HEK293 (cell line): ENCODE results near the gene PTRHD1.

Experiments
- CTCF ChIA-PET: fragments of 350-600 bp; formaldehyde crosslinking; extraction: SDS; loops from one replicate; lab custom pipeline; 2021; ENCODE audit warnings: antibody characterized with exemption; lab: Yijun Ruan, JAX
- POLR2A ChIA-PET: fragments of 300-600 bp; formaldehyde crosslinking; extraction: SDS; loops from one replicate; lab custom pipeline; 2020; ENCODE audit warnings: antibody characterized with exemption, inconsistent platforms; lab: Yijun Ruan, JAX
- H3K27ac ChIP-seq: fragments of 200-500 bp; sonication (Bioruptor generic); 2 replicates; pipeline ENCODE4 v1.5.1; 2014; ENCODE audit warnings: low read depth, low read length, control low read depth, inconsistent platforms; ENCODE audit errors: extremely low read depth
- H3K36me3 ChIP-seq, 2 experiments: fragments of 200-500 bp in 1 of 2; sonication (Bioruptor generic) in 1 of 2; 1 replicate in 1 of 2; 2 replicates in 1 of 2; pipeline ENCODE4 v1.5.1; 2014 to 2017; ENCODE audit warnings: inconsistent platforms in 2 of 2, low read length in 2 of 2; ENCODE audit not compliant: control insufficient read depth in 2 of 2, insufficient read depth in 1 of 2
- H3K4me1 ChIP-seq: fragments of 200-500 bp; sonication (Bioruptor generic); 2 replicates; pipeline ENCODE4 v1.5.1; 2014; ENCODE audit warnings: mild to moderate bottlenecking, low read length, inconsistent platforms; ENCODE audit not compliant: control insufficient read depth, insufficient read depth
- H3K4me3 ChIP-seq: 2 replicates; pipeline ENCODE4 v1.5.1; 2011; ENCODE audit warnings: low read depth, mild to moderate bottlenecking, control low read depth, low read length, moderate library complexity
- H3K9me3 ChIP-seq: fragments of 200-500 bp; sonication (Bioruptor generic); 2 replicates; pipeline ENCODE4 v1.5.1; 2014; ENCODE audit warnings: low read depth, low read length, inconsistent platforms; ENCODE audit not compliant: control insufficient read depth, insufficient read depth
- GLIS1 ChIP-seq: fragments of 450-650 bp; formaldehyde crosslinking; IDR thresholded peaks from 2 replicates; pipeline ENCODE4 v1.5.1; 2016; ENCODE audit warnings: missing biosample characterization, missing genetic modification characterization
- HIC1 ChIP-seq: fragments of 450-650 bp; formaldehyde crosslinking; IDR thresholded peaks from 2 replicates; pipeline ENCODE4 v1.5.1; 2016; ENCODE audit warnings: missing biosample characterization, missing genetic modification characterization
- IKZF3 ChIP-seq: fragments of 450-650 bp; IDR thresholded peaks from 2 replicates; pipeline ENCODE4 v1.5.0; 2018; ENCODE audit warnings: missing biosample characterization, mild to moderate bottlenecking, missing genetic modification characterization, moderate library complexity
- MZF1 ChIP-seq: fragments of 450-650 bp; formaldehyde crosslinking; IDR thresholded peaks from 2 replicates; pipeline ENCODE4 v1.5.1; 2017; ENCODE audit warnings: missing biosample characterization, missing genetic modification characterization, borderline replicate concordance
- PRDM10 ChIP-seq: fragments of 450-650 bp; formaldehyde crosslinking; IDR thresholded peaks from 2 replicates; pipeline ENCODE4 v1.5.1; 2016; ENCODE audit warnings: missing biosample characterization, missing genetic modification characterization
- ZBTB17 ChIP-seq: fragments of 450-650 bp; formaldehyde crosslinking; IDR thresholded peaks from 2 replicates; pipeline ENCODE4 v1.5.1; 2016; ENCODE audit warnings: missing biosample characterization, missing genetic modification characterization
- ZBTB20 ChIP-seq: fragments of 450-650 bp; formaldehyde crosslinking; IDR thresholded peaks from 2 replicates; pipeline ENCODE4 v1.5.1; 2016; ENCODE audit warnings: missing biosample characterization, missing genetic modification characterization
- ZBTB26 ChIP-seq: fragments of 450-650 bp; formaldehyde crosslinking; optimal IDR thresholded peaks from 2 replicates; pipeline ENCODE3; 2016; ENCODE audit warnings: missing biosample characterization, mild to moderate bottlenecking, missing genetic modification characterization
- ZNF2 ChIP-seq: fragments of 450-650 bp; formaldehyde crosslinking; IDR thresholded peaks from 2 replicates; pipeline ENCODE4 v1.5.1; 2016; ENCODE audit warnings: missing biosample characterization, missing genetic modification characterization
- ZNF248 ChIP-seq: fragments of 450-650 bp; formaldehyde crosslinking; IDR thresholded peaks from 2 replicates; pipeline ENCODE4 v1.5.1; 2017; ENCODE audit warnings: missing biosample characterization, missing genetic modification characterization
- ZNF473 ChIP-seq: fragments of 450-650 bp; formaldehyde crosslinking; IDR thresholded peaks from 2 replicates; pipeline ENCODE4 v1.5.1; 2017; ENCODE audit warnings: missing biosample characterization, missing genetic modification characterization
- ZNF549 ChIP-seq: fragments of 450-650 bp; IDR thresholded peaks from 2 replicates; pipeline ENCODE4 v1.5.1; 2018; ENCODE audit warnings: missing biosample characterization, missing genetic modification characterization, mild to moderate bottlenecking, inconsistent platforms, moderate library complexity
- ZNF654 ChIP-seq: fragments of 450-650 bp; formaldehyde crosslinking; IDR thresholded peaks from 2 replicates; pipeline ENCODE4 v1.5.1; 2016; ENCODE audit warnings: low read depth, missing biosample characterization, missing genetic modification characterization
- ZNF660 ChIP-seq: fragments of 450-650 bp; IDR thresholded peaks from 2 replicates; pipeline ENCODE4 v1.5.1; 2018; ENCODE audit warnings: missing biosample characterization, mild to moderate bottlenecking, missing genetic modification characterization
- TF ChIP-seq, protein P1 (sequence below): fragments of 450-650 bp; formaldehyde crosslinking; IDR thresholded peaks from 2 replicates; pipeline ENCODE4 v1.5.1; 2016; ENCODE audit warnings: missing biosample characterization, missing genetic modification characterization

Gene PTRHD1

DNA sequence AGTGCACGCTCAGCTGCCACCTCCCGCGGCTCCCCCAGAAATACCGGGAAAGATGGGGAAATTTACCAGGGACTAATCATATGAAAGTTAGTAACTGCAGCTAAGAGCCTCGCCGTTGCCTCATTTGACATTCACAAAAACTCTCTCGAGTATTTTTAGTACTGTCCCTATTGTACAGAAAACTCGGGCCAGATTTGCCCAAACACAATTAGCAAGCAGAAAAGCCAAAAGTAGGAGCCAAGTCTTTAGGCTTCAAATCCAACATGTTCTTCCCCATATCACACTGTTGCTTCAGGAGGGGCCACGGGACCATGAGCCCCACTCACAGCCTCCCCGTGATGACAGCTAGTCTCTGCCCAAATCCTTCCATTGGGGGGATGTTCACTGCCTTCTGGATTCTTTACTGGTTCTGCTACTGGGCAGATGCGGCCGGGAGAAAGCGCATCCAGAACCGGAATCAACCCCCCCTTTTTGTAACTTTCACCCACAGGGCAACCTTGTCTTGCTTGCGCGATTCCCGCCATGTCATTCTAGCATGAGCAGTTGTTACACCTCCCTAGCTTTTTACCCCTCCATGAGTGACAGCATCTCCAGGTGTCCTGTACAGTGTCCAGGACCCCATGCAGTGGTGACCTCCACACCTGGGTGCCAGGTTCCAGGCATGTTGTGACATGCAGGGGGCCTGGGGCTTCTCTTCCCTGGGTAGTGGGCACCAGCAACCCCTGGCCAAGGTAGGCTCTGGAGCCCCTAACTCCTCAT lies 35.2 kb upstream of the PTRHD1 start:
- CTCF ChIA-PET = interaction anchor here (0.6 to 3.6 kb wide), 29 partner anchors 10 to 814 kb away, joined by 3 to 38 read pairs (median 3); no protein-coding TSS in a partner anchor
- no peaks in the 10 kb centered on the region for H3K9me3 ChIP-seq
- no peak overlapping the region for H3K27ac ChIP-seq
- H3K4me1 ChIP-seq = no peaks in the 10 kb centered on the region
- H3K36me3 ChIP-seq = peaks cover 4 to 59% of the 10 kb centered on the region in 2 experiments; a peak in 2 of 3 replicates
- H3K4me3 ChIP-seq = no peak overlapping the region
- TF ChIP-seq GLIS1 (tag by site-specific recombination) = peak; percentile 5; the same call in 1 of the 2 replicates
- no peak for TF ChIP-seq ZBTB26 (tag by site-specific recombination)
- TF ChIP-seq, all 188 proteins: peak for 1
- POLR2A ChIA-PET = interaction anchor here (0.7 to 1.2 kb wide), 3 partner anchors 29 to 319 kb away, joined by 3 to 5 read pairs (median 3); no protein-coding TSS in a partner anchor

- Histone ChIP-seq H3K4me1 (no peaks in the 10 kb centered on the region), H3K27ac (no peak overlapping the region), H3K9me3 (no peaks in the 10 kb centered on the region), H3K36me3 (peaks cover 6 to 67% of the 10 kb centered on the region in 2 experiments; a peak in 2 of 3 replicates), H3K4me3 (no peak overlapping the region)
- ChIA-PET CTCF (interaction anchor here (0.6 to 3.6 kb wide), 35 partner anchors 9 to 998 kb away, joined by 3 to 38 read pairs (median 3); no protein-coding TSS in a partner anchor), POLR2A (interaction anchor here (0.6 to 1.2 kb wide), 3 partner anchors 29 to 214 kb away, joined by 3 to 7 read pairs (median 3); no protein-coding TSS in a partner anchor)
- TF ChIP-seq IKZF3 (0 out of 2 replicates have a peak, but pooled peaks have one; percentile 36), HIC1 (tag by site-specific recombination) (no peak), ZNF660 (tag by site-specific recombination) (peak; percentile 63; the same call in 1 of the 2 replicates), ZNF473 (tag by site-specific recombination) (no peak), ZNF549 (tag by site-specific recombination) (no peak), ZBTB17 (peak; percentile 35; the same call in 1 of the 2 replicates), PRDM10 (tag by site-specific recombination) (peak; percentile 77), ZNF2 (tag by site-specific recombination) (0 out of 2 replicates have a peak, but pooled peaks have one; percentile 28), ZBTB20 (tag by site-specific recombination) (peak; percentile 52), ZNF654 (tag by site-specific recombination) (peak; percentile 87), ZNF248 (no peak), MZF1 (tag by site-specific recombination) (peak; percentile 83)
- TF ChIP-seq, protein P1, sequence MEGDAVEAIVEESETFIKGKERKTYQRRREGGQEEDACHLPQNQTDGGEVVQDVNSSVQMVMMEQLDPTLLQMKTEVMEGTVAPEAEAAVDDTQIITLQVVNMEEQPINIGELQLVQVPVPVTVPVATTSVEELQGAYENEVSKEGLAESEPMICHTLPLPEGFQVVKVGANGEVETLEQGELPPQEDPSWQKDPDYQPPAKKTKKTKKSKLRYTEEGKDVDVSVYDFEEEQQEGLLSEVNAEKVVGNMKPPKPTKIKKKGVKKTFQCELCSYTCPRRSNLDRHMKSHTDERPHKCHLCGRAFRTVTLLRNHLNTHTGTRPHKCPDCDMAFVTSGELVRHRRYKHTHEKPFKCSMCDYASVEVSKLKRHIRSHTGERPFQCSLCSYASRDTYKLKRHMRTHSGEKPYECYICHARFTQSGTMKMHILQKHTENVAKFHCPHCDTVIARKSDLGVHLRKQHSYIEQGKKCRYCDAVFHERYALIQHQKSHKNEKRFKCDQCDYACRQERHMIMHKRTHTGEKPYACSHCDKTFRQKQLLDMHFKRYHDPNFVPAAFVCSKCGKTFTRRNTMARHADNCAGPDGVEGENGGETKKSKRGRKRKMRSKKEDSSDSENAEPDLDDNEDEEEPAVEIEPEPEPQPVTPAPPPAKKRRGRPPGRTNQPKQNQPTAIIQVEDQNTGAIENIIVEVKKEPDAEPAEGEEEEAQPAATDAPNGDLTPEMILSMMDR (tag by site-specific recombination) = peak; percentile 81
Measured at GRCh38 chr2:24827321-24828237, 34.4 kb upstream of the PTRHD1 start.
